Neuronal stem cell (in vitro differentiated cells): ENCODE data around the gene ANK2.

Experiments
- DNase-seq: peaks from one replicate; pipeline ENCODE4 v3.0.0-alpha.2; 2013; ENCODE audit warnings: low spot score
- H2AFZ ChIP-seq: one replicate; pipeline ENCODE4 v1.6.1; 2013; ENCODE audit warnings: mild to moderate bottlenecking, low read length, inconsistent platforms
- H2AK5ac ChIP-seq: 2 replicates; pipeline ENCODE4 v1.6.1; 2013; ENCODE audit warnings: low read depth, mild to moderate bottlenecking, inconsistent platforms, low read length, moderate library complexity, mixed read lengths
- H2BK120ac ChIP-seq: 2 replicates; pipeline ENCODE4 v1.6.1; 2013; ENCODE audit warnings: low read depth, mild to moderate bottlenecking, inconsistent platforms, low read length, moderate library complexity, mixed read lengths
- H2BK12ac ChIP-seq: one replicate; pipeline ENCODE4 v1.6.1; 2013; ENCODE audit warnings: low read length, inconsistent platforms
- H2BK15ac ChIP-seq: 2 replicates; pipeline ENCODE4 v1.6.1; 2013; ENCODE audit warnings: mild to moderate bottlenecking, low read length, inconsistent platforms, mixed read lengths
- H2BK5ac ChIP-seq: one replicate; pipeline ENCODE4 v1.6.1; 2013; ENCODE audit warnings: inconsistent platforms, mild to moderate bottlenecking, low read length, moderate library complexity
- H3K14ac ChIP-seq: one replicate; pipeline ENCODE4 v1.6.1; 2013; ENCODE audit warnings: low read length, inconsistent platforms
- H3K18ac ChIP-seq: 2 replicates; pipeline ENCODE4 v1.6.1; 2013; ENCODE audit warnings: low read length, inconsistent platforms
- H3K23ac ChIP-seq: 2 replicates; pipeline ENCODE4 v1.6.1; 2013; ENCODE audit warnings: low read depth, mild to moderate bottlenecking, mixed read lengths, low read length, inconsistent platforms; ENCODE audit not compliant: poor library complexity
- H3K27ac ChIP-seq: replicated peaks from 3 replicates; pipeline ENCODE4 v1.5.1; 2013; ENCODE audit warnings: low read length, inconsistent platforms
- H3K27me3 ChIP-seq, 3 experiments: 2 replicates each; pipeline ENCODE4 v1.6.1; 2013; ENCODE audit warnings: low read length in 3 of 3, mild to moderate bottlenecking in 2 of 3, inconsistent platforms in 1 of 3, low read depth in 1 of 3, mixed read lengths in 1 of 3, moderate library complexity in 1 of 3; ENCODE audit not compliant: control insufficient read depth in 3 of 3, insufficient read depth in 3 of 3
- H3K36me3 ChIP-seq, 2 donors: replicated peaks in 1 of 2; 2 replicates each; pipeline ENCODE4 v1.6.1; 2013; ENCODE audit warnings: low read length in 2 of 2; ENCODE audit not compliant: control insufficient read depth in 2 of 2, insufficient read depth in 2 of 2
- H3K4ac ChIP-seq: 2 replicates; pipeline ENCODE4 v1.6.1; 2013; ENCODE audit warnings: inconsistent platforms, mild to moderate bottlenecking, low read length, moderate library complexity
- H3K4me1 ChIP-seq, 2 donors: 1 replicate in 1 of 2; 2 replicates in 1 of 2; pipeline ENCODE4 v1.6.1; 2013; ENCODE audit warnings: low read length in 2 of 2, low read depth in 1 of 2; ENCODE audit not compliant: control insufficient read depth in 2 of 2, insufficient read depth in 1 of 2
- H3K4me2 ChIP-seq: one replicate; pipeline ENCODE4 v1.6.1; 2013; ENCODE audit warnings: mild to moderate bottlenecking, low read length, inconsistent platforms; ENCODE audit not compliant: insufficient read depth, poor library complexity, severe bottlenecking
- H3K4me3 ChIP-seq, 2 donors: 2 replicates each; pipeline ENCODE4 v1.5.1; 2013; ENCODE audit warnings: low read length in 2 of 2, mild to moderate bottlenecking in 2 of 2, inconsistent platforms in 1 of 2, moderate library complexity in 1 of 2
- H3K79me1 ChIP-seq: one replicate; pipeline ENCODE4 v1.6.1; 2013; ENCODE audit warnings: low read depth, mild to moderate bottlenecking, inconsistent platforms, low read length, moderate library complexity
- H3K9ac ChIP-seq: one replicate; pipeline ENCODE4 v1.6.1; 2013; ENCODE audit warnings: mild to moderate bottlenecking, low read depth, low read length, inconsistent platforms; ENCODE audit not compliant: poor library complexity
- H3K9me3 ChIP-seq, 2 donors: replicated peaks in 1 of 2; 2 replicates each; pipeline versions ENCODE3 to v1.6.1; 2013; ENCODE audit warnings: low read length in 2 of 2, mild to moderate bottlenecking in 2 of 2, inconsistent platforms in 1 of 2, low read depth in 1 of 2, mixed read lengths in 1 of 2, moderate library complexity in 1 of 2; ENCODE audit not compliant: control insufficient read depth in 2 of 2, insufficient read depth in 1 of 2
- H4K8ac ChIP-seq: one replicate; pipeline ENCODE4 v1.6.1; 2013; ENCODE audit warnings: low read depth, mild to moderate bottlenecking, inconsistent platforms, low read length, moderate library complexity
- H4K91ac ChIP-seq: one replicate; pipeline ENCODE4 v1.6.1; 2013; ENCODE audit warnings: low read length, low read depth, mild to moderate bottlenecking, inconsistent platforms; ENCODE audit not compliant: poor library complexity
- WGBS, 2 donors: extraction: QIAGEN DNeasy Blood & Tissue Kit; methylation state at CpG; one replicate each; pipeline ENCODE4 v1.1.7; 2013; ENCODE audit warnings: missing lambda C conversion rate in 2 of 2, mixed read lengths in 1 of 2; ENCODE audit not compliant: insufficient read length in 2 of 2, insufficient replicate concordance in 1 of 2; ENCODE audit errors: extremely low coverage in 2 of 2; 5-methylcytosine and 5-hydroxymethylcytosine counted together

The ANK2 gene

GRCh38 chr4:113148925-113149324 is 99.5 kb downstream of the ANK2 start:
- Histone ChIP-seq H3K27me3 (no peaks in the 10 kb centered on the region), H2AK5ac (no peak overlapping the region), H3K36me3 (peaks cover 0 to 1% of the 10 kb centered on the region in 2 donors), H4K91ac (no peak overlapping the region), H3K4ac (no peak overlapping the region), H2BK12ac (no peak overlapping the region), H2BK15ac (no peak overlapping the region), H2BK5ac (no peak overlapping the region), H2BK120ac (no peak overlapping the region), H3K79me1 (no peaks in the 10 kb centered on the region), H3K4me2 (no peak overlapping the region), H4K8ac (no peak overlapping the region), H3K4me1 (peaks cover 7 to 16% of the 10 kb centered on the region in 2 donors), H3K9me3 (no peaks in the 10 kb centered on the region), H2AFZ (no peak overlapping the region), H3K27ac (no peak overlapping the region), H3K14ac (no peak overlapping the region), H3K23ac (no peak overlapping the region), H3K4me3 (no peak overlapping the region), H3K18ac (no peak overlapping the region), H3K9ac (no peak overlapping the region)
- DNase-seq, result no peak

GRCh38 chr4:113153529-113154101 is 104.2 kb downstream of the ANK2 start:
- Histone ChIP-seq H3K36me3 (peaks cover 0 to 1% of the 10 kb centered on the region in 2 donors), H3K18ac (no peak overlapping the region), H3K14ac (no peak overlapping the region), H3K4ac (no peak overlapping the region), H4K91ac (no peak overlapping the region), H3K4me1 (no peaks in the 10 kb centered on the region), H2BK12ac (no peak overlapping the region), H3K4me3 (no peak overlapping the region), H2AK5ac (no peak overlapping the region), H2BK5ac (no peak overlapping the region), H3K9ac (no peak overlapping the region), H3K23ac (no peak overlapping the region), H3K79me1 (no peaks in the 10 kb centered on the region), H2BK15ac (no peak overlapping the region), H2BK120ac (no peak overlapping the region), H2AFZ (no peak overlapping the region), H3K4me2 (no peak overlapping the region), H3K9me3 (no peaks in the 10 kb centered on the region), H3K27ac (no peak overlapping the region), H3K27me3 (no peaks in the 10 kb centered on the region), H4K8ac (no peak overlapping the region)
- no peak for DNase-seq
- no CpG with 5 or more reads among the region's 2 CpGs for WGBS, 2 donors

- peaks cover 0 to 1% of the 10 kb centered on the region in 2 donors for H3K36me3 ChIP-seq
- no peak overlapping the region for H3K4me2 ChIP-seq
- H2AFZ ChIP-seq, result no peak overlapping the region
- H3K4me3 ChIP-seq, result no peak overlapping the region
- H3K4me1 ChIP-seq, result no peaks in the 10 kb centered on the region
- DNase-seq, result no peak
- no peak overlapping the region for H3K27ac ChIP-seq
- H2BK5ac ChIP-seq, result no peak overlapping the region
- no peak overlapping the region for H3K9ac ChIP-seq
- H3K4ac ChIP-seq, result no peak overlapping the region
- H3K9me3 ChIP-seq, result no peaks in the 10 kb centered on the region
- WGBS, 2 donors, result no CpG with 5 or more reads among the region's 1 CpG
- no peak overlapping the region for H2BK120ac ChIP-seq
- no peak overlapping the region for H2BK15ac ChIP-seq
- no peaks in the 10 kb centered on the region for H3K79me1 ChIP-seq
- H2AK5ac ChIP-seq, result no peak overlapping the region
- H4K8ac ChIP-seq, result no peak overlapping the region
- H2BK12ac ChIP-seq, result no peak overlapping the region
- H3K18ac ChIP-seq, result no peak overlapping the region
- no peaks in the 10 kb centered on the region for H3K27me3 ChIP-seq
- no peak overlapping the region for H3K14ac ChIP-seq
- no peak overlapping the region for H4K91ac ChIP-seq
- H3K23ac ChIP-seq, result no peak overlapping the region
Observed at GRCh38 chr4:113154281-113154680, 104.8 kb downstream of the ANK2 start.

- Histone ChIP-seq H2BK15ac (no peak overlapping the region), H2BK5ac (no peak overlapping the region), H4K91ac (no peak overlapping the region), H3K9me3 (no peaks in the 10 kb centered on the region), H3K4me1 (peaks cover 0 to 2% of the 10 kb centered on the region in 2 donors), H2BK120ac (no peak overlapping the region), H3K79me1 (no peaks in the 10 kb centered on the region), H3K14ac (no peak overlapping the region), H2AFZ (no peak overlapping the region), H3K4me2 (no peak overlapping the region), H2AK5ac (no peak overlapping the region), H3K4ac (no peak overlapping the region), H3K18ac (no peak overlapping the region), H2BK12ac (no peak overlapping the region), H3K9ac (no peak overlapping the region), H4K8ac (no peak overlapping the region), H3K23ac (no peak overlapping the region), H3K27ac (no peak overlapping the region), H3K36me3 (no peaks in the 10 kb centered on the region), H3K4me3 (no peak overlapping the region), H3K27me3 (no peaks in the 10 kb centered on the region)
- WGBS, 2 donors, result no CpG with 5 or more reads among the region's 3 CpGs
- DNase-seq, result no peak
Observed at GRCh38 chr4:113157086-113157857, 107.8 kb downstream of the ANK2 start.
